H9 (cell line): ENCODE measurements around the gene CAPN14. TPM values are rescaled to one million over a fixed set of nuclear protein-coding genes. Genes with fewer than 3 reads are reported as not detected.

ENCODE experiments used
- DNase-seq: peaks from one replicate; pipeline ENCODE4 v3.0.0-alpha.2; 2017
- H2AFZ ChIP-seq: one replicate; pipeline ENCODE4 v1.6.1; 2013; ENCODE audit warnings: mild to moderate bottlenecking, low read length, control low read depth, moderate library complexity
- H2AK5ac ChIP-seq: 2 replicates; pipeline ENCODE4 v1.6.1; 2013; ENCODE audit warnings: low read length, control low read depth, mixed read lengths; ENCODE audit not compliant: insufficient read length
- H2BK120ac ChIP-seq: one replicate; pipeline ENCODE4 v1.6.1; 2013; ENCODE audit warnings: low read depth, mild to moderate bottlenecking, low read length, control low read depth, inconsistent platforms; ENCODE audit not compliant: poor library complexity, severe bottlenecking
- H2BK12ac ChIP-seq: 2 replicates; pipeline ENCODE4 v1.6.1; 2013; ENCODE audit warnings: low read length, control low read depth, mixed read lengths, low read depth; ENCODE audit not compliant: insufficient read length
- H2BK15ac ChIP-seq: 2 replicates; pipeline ENCODE4 v1.6.1; 2013; ENCODE audit warnings: low read depth, low read length, control low read depth
- H2BK20ac ChIP-seq: one replicate; pipeline ENCODE4 v1.6.1; 2013; ENCODE audit warnings: low read depth, mild to moderate bottlenecking, low read length, control low read depth, inconsistent platforms; ENCODE audit not compliant: poor library complexity, severe bottlenecking
- H2BK5ac ChIP-seq: 2 replicates; pipeline ENCODE4 v1.6.1; 2013; ENCODE audit warnings: low read length, control low read depth, mixed read lengths; ENCODE audit not compliant: insufficient read length
- H3K14ac ChIP-seq: 2 replicates; pipeline ENCODE4 v1.6.1; 2013; ENCODE audit warnings: low read length, control low read depth; ENCODE audit not compliant: insufficient read depth
- H3K18ac ChIP-seq: 2 replicates; pipeline ENCODE4 v1.6.1; 2013; ENCODE audit warnings: low read depth, mild to moderate bottlenecking, mixed read lengths, low read length, control low read depth; ENCODE audit not compliant: insufficient read length
- H3K23ac ChIP-seq: 2 replicates; pipeline ENCODE4 v1.6.1; 2013; ENCODE audit warnings: low read length, control low read depth, mixed read lengths, low read depth; ENCODE audit not compliant: insufficient read length
- H3K23me2 ChIP-seq: 2 replicates; pipeline ENCODE4 v1.6.1; 2013; ENCODE audit warnings: low read depth, mild to moderate bottlenecking, mixed read lengths, low read length, control low read depth; ENCODE audit not compliant: insufficient read length, poor library complexity, severe bottlenecking
- H3K27ac ChIP-seq: 2 replicates; pipeline ENCODE4 v1.5.1; 2013; ENCODE audit warnings: low read length, control low read depth, mixed read lengths, low read depth; ENCODE audit not compliant: insufficient read length
- H3K27me3 ChIP-seq: 2 replicates; pipeline ENCODE4 v1.6.1; 2013; ENCODE audit warnings: low read length, control low read depth, inconsistent platforms; ENCODE audit not compliant: insufficient read depth
- H3K4ac ChIP-seq: 2 replicates; pipeline ENCODE4 v1.6.1; 2013; ENCODE audit warnings: low read depth, mild to moderate bottlenecking, control low read depth, inconsistent platforms, low read length, moderate library complexity
- H3K4me1 ChIP-seq: 2 replicates; pipeline ENCODE4 v1.6.1; 2013; ENCODE audit warnings: low read length, control low read depth, inconsistent platforms; ENCODE audit not compliant: insufficient read depth
- H3K4me2 ChIP-seq: 2 replicates; pipeline ENCODE4 v1.6.1; 2013; ENCODE audit warnings: low read length, control low read depth, mixed read lengths; ENCODE audit not compliant: insufficient read length, insufficient read depth
- H3K56ac ChIP-seq: 2 replicates; pipeline ENCODE4 v1.6.1; 2013; ENCODE audit warnings: low read depth, mild to moderate bottlenecking, mixed read lengths, low read length, control low read depth; ENCODE audit not compliant: insufficient read length
- H3K79me1 ChIP-seq: 2 replicates; pipeline ENCODE4 v1.6.1; 2013; ENCODE audit warnings: low read depth, mild to moderate bottlenecking, moderate library complexity, low read length, control low read depth, inconsistent platforms; ENCODE audit not compliant: insufficient read depth, poor library complexity, severe bottlenecking
- H3K79me2 ChIP-seq: 2 replicates; pipeline ENCODE4 v1.6.1; 2013; ENCODE audit warnings: low read length, control low read depth, inconsistent platforms; ENCODE audit not compliant: insufficient read depth
- H3K9ac ChIP-seq: 2 replicates; pipeline ENCODE4 v1.6.1; 2013; ENCODE audit warnings: low read length, control low read depth, mixed read lengths; ENCODE audit not compliant: insufficient read length; ENCODE audit errors: extremely low read depth
- H3K9me3 ChIP-seq: one replicate; pipeline ENCODE4 v1.6.1; 2013; ENCODE audit warnings: low read depth, low read length, inconsistent platforms; ENCODE audit not compliant: control insufficient read depth
- H3T11ph ChIP-seq: one replicate; pipeline ENCODE4 v1.6.1; 2013; ENCODE audit warnings: mild to moderate bottlenecking, low read length, control low read depth, inconsistent platforms
- H4K20me1 ChIP-seq: one replicate; pipeline ENCODE4 v1.6.1; 2013; ENCODE audit not compliant: control insufficient read depth, insufficient read length, insufficient read depth
- H4K5ac ChIP-seq: 2 replicates; pipeline ENCODE4 v1.6.1; 2013; ENCODE audit warnings: low read depth, mild to moderate bottlenecking, mixed read lengths, low read length, control low read depth; ENCODE audit not compliant: insufficient read length
- H4K8ac ChIP-seq: replicated peaks from 2 replicates; pipeline ENCODE4 v1.6.1; 2013; ENCODE audit warnings: low read length, control low read depth, mixed read lengths, low read depth; ENCODE audit not compliant: insufficient read length
- H4K91ac ChIP-seq: 2 replicates; pipeline ENCODE4 v1.6.1; 2013; ENCODE audit warnings: low read depth, mild to moderate bottlenecking, moderate library complexity, mixed read lengths, low read length, control low read depth; ENCODE audit not compliant: insufficient read length
- H3K27ac Mint-ChIP-seq, 3 experiments: 2 replicates in 2 of 3; 3 replicates in 1 of 3; pipeline ENCODE4 v1.8.0; 2020 to 2021; ENCODE audit warnings: mixed read lengths in 3 of 3, mild to moderate bottlenecking in 1 of 3, moderate library complexity in 1 of 3
- H3K27me3 Mint-ChIP-seq: 2 replicates; pipeline ENCODE4 v1.8.0; 2021; ENCODE audit warnings: low read depth, mild to moderate bottlenecking, moderate library complexity, mixed read lengths
- H3K36me3 Mint-ChIP-seq, 3 experiments: 2 replicates in 2 of 3; 3 replicates in 1 of 3; pipeline ENCODE4 v1.8.0; 2020 to 2021; ENCODE audit warnings: low read depth in 3 of 3, mixed read lengths in 3 of 3; ENCODE audit not compliant: insufficient read depth in 1 of 3
- H3K4me1 Mint-ChIP-seq, 2 experiments: 2 replicates each; pipeline ENCODE4 v1.8.0; 2020; ENCODE audit warnings: mixed read lengths in 2 of 2
- H3K4me3 Mint-ChIP-seq, 2 experiments: 2 replicates in 1 of 2; 3 replicates in 1 of 2; pipeline ENCODE4 v1.8.0; 2020 to 2021; ENCODE audit warnings: mild to moderate bottlenecking in 2 of 2, mixed read lengths in 2 of 2, moderate library complexity in 1 of 2
- H3K9me3 Mint-ChIP-seq, 2 experiments: 2 replicates in 1 of 2; 3 replicates in 1 of 2; pipeline ENCODE4 v1.8.0; 2020; ENCODE audit warnings: mild to moderate bottlenecking in 2 of 2, mixed read lengths in 2 of 2, moderate library complexity in 1 of 2
- WGBS: extraction: QIAGEN DNeasy Blood & Tissue Kit; methylation state at CpG from one replicate; pipeline ENCODE4 v1.1.7; 2013; ENCODE audit warnings: missing lambda C conversion rate, low lambda C conversion rate, mixed read lengths; ENCODE audit not compliant: insufficient read length; ENCODE audit errors: extremely low coverage; 5-methylcytosine and 5-hydroxymethylcytosine counted together
- total RNA-seq: library from RNA; stranded (reverse); gene quantifications from 2 replicates; pipeline ENCODE4 v1.2.1, GENCODE V29; 2021
- TF ChIP-seq, protein P1 (sequence below): fragments of 200-600 bp; sonication (generic); conservative IDR thresholded peaks from 3 replicates; pipeline ENCODE4 v1.8.0; 2021; ENCODE audit warnings: antibody characterized with exemption, mild to moderate bottlenecking

Gene CAPN14
- total RNA-seq, 1 experiment from 2014 or later, result 0.09 TPM

DNA sequence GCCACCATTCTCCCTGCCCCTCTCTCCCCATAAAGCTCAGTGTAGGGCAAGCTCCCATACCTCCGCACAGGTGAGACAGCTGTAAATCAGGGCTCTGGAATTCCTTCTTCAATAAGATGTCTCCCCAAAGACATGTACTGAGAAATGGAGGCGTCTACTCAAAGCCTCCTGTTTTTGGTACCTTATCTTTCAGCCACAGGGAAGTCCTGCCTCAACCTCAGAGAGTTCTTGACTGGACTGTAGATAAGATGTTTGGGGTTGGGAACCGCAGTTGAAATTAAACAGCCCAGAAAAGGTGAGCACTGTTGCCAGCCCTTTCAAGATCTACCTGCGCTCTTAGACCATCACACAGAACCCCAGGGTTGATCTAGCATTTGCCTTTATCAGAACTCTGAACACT, 77.6 kb downstream of the CAPN14 start:
- peaks cover 10% of the 10 kb centered on the region for H3K23me2 ChIP-seq
- no peaks in the 10 kb centered on the region for H3K79me1 ChIP-seq
- peaks cover 20% of the 10 kb centered on the region; the same call in 1 of the 2 replicates for H3K27me3 ChIP-seq
- no peak overlapping the region for H2BK15ac ChIP-seq
- no peak overlapping the region for H3K27ac Mint-ChIP-seq
- H2BK20ac ChIP-seq, result no peak overlapping the region
- H3K79me2 ChIP-seq, result no peaks in the 10 kb centered on the region
- TF ChIP-seq, protein P1, sequence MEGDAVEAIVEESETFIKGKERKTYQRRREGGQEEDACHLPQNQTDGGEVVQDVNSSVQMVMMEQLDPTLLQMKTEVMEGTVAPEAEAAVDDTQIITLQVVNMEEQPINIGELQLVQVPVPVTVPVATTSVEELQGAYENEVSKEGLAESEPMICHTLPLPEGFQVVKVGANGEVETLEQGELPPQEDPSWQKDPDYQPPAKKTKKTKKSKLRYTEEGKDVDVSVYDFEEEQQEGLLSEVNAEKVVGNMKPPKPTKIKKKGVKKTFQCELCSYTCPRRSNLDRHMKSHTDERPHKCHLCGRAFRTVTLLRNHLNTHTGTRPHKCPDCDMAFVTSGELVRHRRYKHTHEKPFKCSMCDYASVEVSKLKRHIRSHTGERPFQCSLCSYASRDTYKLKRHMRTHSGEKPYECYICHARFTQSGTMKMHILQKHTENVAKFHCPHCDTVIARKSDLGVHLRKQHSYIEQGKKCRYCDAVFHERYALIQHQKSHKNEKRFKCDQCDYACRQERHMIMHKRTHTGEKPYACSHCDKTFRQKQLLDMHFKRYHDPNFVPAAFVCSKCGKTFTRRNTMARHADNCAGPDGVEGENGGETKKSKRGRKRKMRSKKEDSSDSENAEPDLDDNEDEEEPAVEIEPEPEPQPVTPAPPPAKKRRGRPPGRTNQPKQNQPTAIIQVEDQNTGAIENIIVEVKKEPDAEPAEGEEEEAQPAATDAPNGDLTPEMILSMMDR, result no peak
- H2BK120ac ChIP-seq, result no peak overlapping the region
- 0 out of 5 replicates have a peak, but pooled peaks cover 0 to 6% of the 10 kb centered on the region in 2 experiments for H3K9me3 Mint-ChIP-seq
- no peak overlapping the region for H3K4me3 Mint-ChIP-seq
- H3K23ac ChIP-seq, result no peak overlapping the region
- H3T11ph ChIP-seq, result no peak overlapping the region
- no CpG with 5 or more reads among the region's 4 CpGs for WGBS
- no peak overlapping the region for H3K56ac ChIP-seq
- H3K9ac ChIP-seq, result no peak overlapping the region
- no peaks in the 10 kb centered on the region for H3K9me3 ChIP-seq
- H2BK5ac ChIP-seq, result no peak overlapping the region
- no peak overlapping the region for H3K4me2 ChIP-seq
- no peak overlapping the region for H3K14ac ChIP-seq
- H3K4me1 ChIP-seq, result peaks cover 6% of the 10 kb centered on the region; the same call in 1 of the 2 replicates
- no peak overlapping the region for H2AK5ac ChIP-seq
- peaks cover 76% of the 10 kb centered on the region for H3K27me3 Mint-ChIP-seq
- H4K91ac ChIP-seq, result no peak overlapping the region
- no peak overlapping the region for H3K18ac ChIP-seq
- H3K36me3 Mint-ChIP-seq, result no peaks in the 10 kb centered on the region
- H3K4me1 Mint-ChIP-seq, result peaks cover 34 to 40% of the 10 kb centered on the region in 2 experiments
- no peak overlapping the region for H3K4ac ChIP-seq
- H2BK12ac ChIP-seq, result no peak overlapping the region
- H4K8ac ChIP-seq, result no peak overlapping the region
- no peak for DNase-seq
- no peak overlapping the region for H3K27ac ChIP-seq
- H4K5ac ChIP-seq, result no peak overlapping the region
- no peaks in the 10 kb centered on the region for H4K20me1 ChIP-seq
- no peak overlapping the region for H2AFZ ChIP-seq
